Measurements from ENCODE around the gene CSNK1G3.

GRCh38 chr5:123628860-123629544, 117.0 kb downstream of the CSNK1G3 start:
- TF ChIP-seq CTCF (IDR thresholded peaks at IDR 0.05) (no peak), POLR2AphosphoS5 (IDR thresholded peaks at IDR 0.05) (no peak), EP300 (IDR thresholded peaks at IDR 0.05) (no peak), POLR2A (IDR thresholded peaks at IDR 0.05) (no peak)
